Testis (tissue), 3 donors: Measurements from ENCODE around the gene IFI27L2. TPM values are rescaled to one million over a fixed set of nuclear protein-coding genes. Genes with fewer than 3 reads are reported as not detected.

ENCODE experiments used
- DNase-seq: peaks from one replicate; pipeline ENCODE4 v3.0.0-alpha.2; 2019
- H3K27ac ChIP-seq, 2 donors: fragments of 200-600 bp; sonication (generic); one replicate each; pipeline ENCODE4 v1.5.1; 2019
- H3K27me3 ChIP-seq: fragments of 200-600 bp; sonication (generic); one replicate; pipeline ENCODE4 v1.5.1; 2019
- H3K36me3 ChIP-seq: fragments of 200-600 bp; sonication (generic); one replicate; pipeline ENCODE4 v1.5.1; 2017; ENCODE audit warnings: low read depth; ENCODE audit errors: missing control alignments
- H3K4me1 ChIP-seq: fragments of 200-600 bp; sonication (generic); one replicate; pipeline ENCODE4 v1.5.1; 2019
- H3K4me3 ChIP-seq, 2 donors: fragments of 200-600 bp; sonication (generic); one replicate each; pipeline ENCODE4 v1.5.1; 2017 to 2019
- H3K9me3 ChIP-seq: fragments of 200-600 bp; sonication (generic); one replicate; pipeline ENCODE4 v1.5.1; 2017
- CTCF ChIP-seq, 3 experiments: fragments of 450-650 bp in 2 of 3; fragments of 200-600 bp in 1 of 3; sonication (generic) in 1 of 3; IDR thresholded peaks; one replicate each; pipeline ENCODE4 v1.5.1; 2016 to 2019; ENCODE audit warnings: antibody characterized with exemption in 3 of 3, mild to moderate bottlenecking in 2 of 3, moderate library complexity in 1 of 3
- POLR2A ChIP-seq: fragments of 450-650 bp; IDR thresholded peaks from one replicate; pipeline ENCODE4 v1.6.1; 2017; ENCODE audit warnings: antibody characterized with exemption, mild to moderate bottlenecking, moderate library complexity
- WGBS, 2 donors: methylation state at CpG; one replicate each; pipeline ENCODE4 v1.1.5; 2018; 5-methylcytosine and 5-hydroxymethylcytosine counted together
- intact Hi-C: fragments of 100-400 bp; cut with DNase I; formaldehyde crosslinking; loops from one replicate; pipeline ENCODE4 v1.15.1; 2023; ENCODE audit warnings: low total_unique reads
- polyA plus RNA-seq: library from polyadenylated mRNA; stranded (reverse); fragments of 350-450 nt; fragmentation: Illumina TruSeq; extraction: RNeasy Lipid Tissue Mini Kit (QIAGEN cat#74804); gene quantifications from one replicate; pipeline ENCODE4 v1.2.3, GENCODE V29; 2014; ENCODE audit warnings: low read depth, low replicate concordance; ENCODE audit not compliant: insufficient read depth
- total RNA-seq, 2 donors: library from RNA; depleted of rRNA; stranded (reverse); fragments of >200 nt; gene quantifications; one replicate each; pipeline ENCODE4 v1.2.3, GENCODE V29; 2016

Gene IFI27L2
- total and polyA plus RNA-seq, 3 donors from 2014 or later = 71.8 to 187 (median 182) TPM

- no peak for DNase-seq
- Histone ChIP-seq H3K4me3 (no peak overlapping the region), H3K9me3 (no peaks in the 10 kb centered on the region), H3K4me1 (no peaks in the 10 kb centered on the region), H3K36me3 (no peaks in the 10 kb centered on the region), H3K27me3 (no peaks in the 10 kb centered on the region), H3K27ac (no peak overlapping the region)
- WGBS, 2 donors = 79 to 83% methylated on average over 5 of the region's 5 CpGs
- no peak for TF ChIP-seq CTCF (IDR thresholded peaks at IDR 0.05)
- TF ChIP-seq POLR2A = no peak
- intact Hi-C loops = no loop called here
Measured at GRCh38 chr14:94126800-94127199, 2.6 kb downstream of the IFI27L2 start.

GRCh38 chr14:94126419-94126677, 3.1 kb downstream of the IFI27L2 start:
- no peaks in the 10 kb centered on the region for H3K27me3 ChIP-seq
- H3K36me3 ChIP-seq = no peaks in the 10 kb centered on the region
- 80 to 88% methylated on average over 1 of the region's 1 CpG for WGBS, 2 donors
- no peak overlapping the region for H3K27ac ChIP-seq
- TF ChIP-seq CTCF (IDR thresholded peaks at IDR 0.05) = no peak
- TF ChIP-seq POLR2A = no peak
- no peak overlapping the region for H3K4me3 ChIP-seq
- no peaks in the 10 kb centered on the region for H3K9me3 ChIP-seq
- no peaks in the 10 kb centered on the region for H3K4me1 ChIP-seq
- intact Hi-C loops = no loop called here
- DNase-seq = no peak

- Histone ChIP-seq H3K36me3 (no peaks in the 10 kb centered on the region), H3K4me3 (no peak overlapping the region), H3K4me1 (no peaks in the 10 kb centered on the region), H3K27ac (no peak overlapping the region), H3K9me3 (no peaks in the 10 kb centered on the region), H3K27me3 (no peaks in the 10 kb centered on the region)
- 89 to 90% methylated on average over 6 of the region's 6 CpGs for WGBS, 2 donors
- intact Hi-C loops = no loop called here
- TF ChIP-seq POLR2A (no peak), CTCF (IDR thresholded peaks at IDR 0.05) (no peak)
- DNase-seq = peak; percentile 11
Measured at GRCh38 chr14:94125659-94126418, 3.6 kb downstream of the IFI27L2 start.

GRCh38 chr14:94124582-94125377, 4.6 kb downstream of the IFI27L2 start:
- Histone ChIP-seq H3K27ac (no peak overlapping the region), H3K9me3 (no peaks in the 10 kb centered on the region), H3K27me3 (no peaks in the 10 kb centered on the region), H3K36me3 (no peaks in the 10 kb centered on the region), H3K4me1 (no peaks in the 10 kb centered on the region), H3K4me3 (no peak overlapping the region)
- WGBS, 2 donors = 82 to 88% methylated on average over 9 of the region's 9 CpGs
- intact Hi-C loops = no loop called here
- TF ChIP-seq POLR2A (no peak), CTCF (IDR thresholded peaks at IDR 0.05) (no peak)
- DNase-seq = peak; percentile 9
